SU-DHL-6 (cell line): ENCODE measurements around the gene ETF1.

ENCODE experiments used
- H2AFZ ChIP-seq: fragments of 200-600 bp; sonication (generic); 2 replicates; pipeline ENCODE4 v1.6.1; 2014; ENCODE audit warnings: low read depth, mild to moderate bottlenecking, moderate library complexity, mixed read lengths, antibody characterized with exemption, low read length; ENCODE audit not compliant: severe bottlenecking
- H3F3A ChIP-seq: fragments of 200-600 bp; shearing (Covaris generic); 2 replicates; pipeline ENCODE4 v1.6.0; 2016; ENCODE audit warnings: antibody characterized with exemption, mild to moderate bottlenecking; ENCODE audit not compliant: insufficient read depth
- H3K27ac ChIP-seq: fragments of 200-600 bp; sonication (generic); 2 replicates; pipeline ENCODE4 v1.5.1; 2016; ENCODE audit warnings: low read depth, mild to moderate bottlenecking, low read length, moderate library complexity, mixed read lengths
- H3K27me3 ChIP-seq: fragments of 200-600 bp; sonication (generic), shearing (Covaris generic); 2 replicates; pipeline ENCODE4 v1.6.0; 2014; ENCODE audit warnings: mild to moderate bottlenecking, low read length
- H3K36me3 ChIP-seq: fragments of 200-600 bp; sonication (generic); 2 replicates; pipeline ENCODE4 v1.6.1; 2014; ENCODE audit warnings: mild to moderate bottlenecking, low read length, mixed read lengths
- H3K4me2 ChIP-seq: fragments of 300-600, 200-600 bp; shearing (Covaris generic), sonication (generic); 2 replicates; pipeline ENCODE4 v1.6.0; 2014; ENCODE audit warnings: low read length, low read depth, mild to moderate bottlenecking; ENCODE audit not compliant: poor library complexity, severe bottlenecking
- H3K4me3 ChIP-seq: fragments of 200-600 bp; sonication (generic); 2 replicates; pipeline ENCODE4 v1.5.1; 2014; ENCODE audit warnings: antibody characterized with exemption, low read length, mild to moderate bottlenecking, mixed read lengths; ENCODE audit not compliant: insufficient read depth, poor library complexity, severe bottlenecking
- H3K79me2 ChIP-seq: fragments of 200-600 bp; sonication (generic); 2 replicates; pipeline ENCODE4 v1.6.1; 2014; ENCODE audit warnings: mild to moderate bottlenecking, low read length, moderate library complexity; ENCODE audit not compliant: insufficient read depth
- H3K9ac ChIP-seq: fragments of 200-600 bp; sonication (generic); 2 replicates; pipeline ENCODE4 v1.7.0; 2014; ENCODE audit warnings: mild to moderate bottlenecking, low read length
- H3K9me2 ChIP-seq: fragments of 200-600 bp; sonication (generic); replicated peaks from 2 replicates; pipeline ENCODE4 v1.6.1; 2014; ENCODE audit warnings: low read length; ENCODE audit not compliant: insufficient read depth
- H3K9me3 ChIP-seq: fragments of 200-600 bp; sonication (generic); 2 replicates; pipeline ENCODE4 v1.6.1; 2014; ENCODE audit warnings: low read length, mixed read lengths; ENCODE audit not compliant: insufficient read depth
- H4K20me1 ChIP-seq: fragments of 200-600 bp; sonication (generic); 2 replicates; pipeline ENCODE4 v1.6.1; 2014; ENCODE audit warnings: low read depth, mild to moderate bottlenecking, antibody characterized with exemption, low read length, moderate library complexity, mixed read lengths
- CTCF ChIP-seq: fragments of 200-600 bp; sonication (generic); IDR thresholded peaks from one replicate; pipeline ENCODE4 v1.5.1; 2017; ENCODE audit warnings: antibody characterized with exemption, mild to moderate bottlenecking, low read length, moderate library complexity; ENCODE audit not compliant: insufficient read depth, poor library complexity, severe bottlenecking
- EZH2phosphoT487 ChIP-seq: fragments of 200-600 bp; sonication (generic), shearing (Covaris generic); conservative IDR thresholded peaks from 2 replicates; pipeline ENCODE4 v1.6.1; 2018; ENCODE audit warnings: mild to moderate bottlenecking, antibody characterized with exemption, low read length, moderate library complexity, mixed read lengths

Gene ETF1

GRCh38 chr5:138568061-138568824, 25.2 kb upstream of the ETF1 start:
- Histone ChIP-seq H3K4me3 (no peak overlapping the region), H3K36me3 (peaks cover 52% of the 10 kb centered on the region), H2AFZ (no peak overlapping the region), H3K27me3 (no peaks in the 10 kb centered on the region), H3K9ac (no peak overlapping the region), H3K4me2 (no peak overlapping the region), H4K20me1 (peaks cover 15% of the 10 kb centered on the region; the same call in 1 of the 2 replicates), H3K9me2 (no peaks in the 10 kb centered on the region), H3K79me2 (peaks cover 85% of the 10 kb centered on the region), H3K9me3 (no peaks in the 10 kb centered on the region), H3F3A (no peaks in the 10 kb centered on the region), H3K27ac (no peak overlapping the region)
- TF ChIP-seq CTCF (no peak), EZH2phosphoT487 (no peak)

DNA sequence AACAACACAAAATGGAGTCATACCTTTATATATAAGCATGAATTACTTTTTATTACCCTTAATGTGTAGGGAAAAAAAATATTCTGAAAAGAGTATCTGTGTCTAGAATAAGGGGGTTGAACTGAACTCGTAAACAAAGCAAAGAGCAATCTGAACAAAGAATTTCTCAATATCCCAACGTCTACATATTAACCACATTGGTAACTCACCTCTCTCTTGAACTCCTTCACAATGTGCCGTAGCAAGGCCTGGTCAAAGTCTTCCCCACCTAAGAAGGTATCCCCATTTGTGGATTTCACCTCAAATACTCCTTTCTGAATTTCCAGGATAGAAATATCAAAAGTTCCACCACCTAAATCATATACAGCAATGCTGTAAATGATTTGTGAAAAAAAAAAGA, 23.8 kb upstream of the ETF1 start:
- Histone ChIP-seq H4K20me1 (peaks cover 15% of the 10 kb centered on the region; the same call in 1 of the 2 replicates), H3K36me3 (peaks cover 44% of the 10 kb centered on the region), H2AFZ (no peak overlapping the region), H3K9me3 (no peaks in the 10 kb centered on the region), H3F3A (no peaks in the 10 kb centered on the region), H3K9me2 (no peaks in the 10 kb centered on the region), H3K4me3 (no peak overlapping the region), H3K79me2 (peaks cover 82% of the 10 kb centered on the region), H3K27me3 (no peaks in the 10 kb centered on the region), H3K27ac (no peak overlapping the region), H3K4me2 (no peak overlapping the region), H3K9ac (no peak overlapping the region)
- TF ChIP-seq CTCF: no peak
- TF ChIP-seq EZH2phosphoT487: no peak

DNA sequence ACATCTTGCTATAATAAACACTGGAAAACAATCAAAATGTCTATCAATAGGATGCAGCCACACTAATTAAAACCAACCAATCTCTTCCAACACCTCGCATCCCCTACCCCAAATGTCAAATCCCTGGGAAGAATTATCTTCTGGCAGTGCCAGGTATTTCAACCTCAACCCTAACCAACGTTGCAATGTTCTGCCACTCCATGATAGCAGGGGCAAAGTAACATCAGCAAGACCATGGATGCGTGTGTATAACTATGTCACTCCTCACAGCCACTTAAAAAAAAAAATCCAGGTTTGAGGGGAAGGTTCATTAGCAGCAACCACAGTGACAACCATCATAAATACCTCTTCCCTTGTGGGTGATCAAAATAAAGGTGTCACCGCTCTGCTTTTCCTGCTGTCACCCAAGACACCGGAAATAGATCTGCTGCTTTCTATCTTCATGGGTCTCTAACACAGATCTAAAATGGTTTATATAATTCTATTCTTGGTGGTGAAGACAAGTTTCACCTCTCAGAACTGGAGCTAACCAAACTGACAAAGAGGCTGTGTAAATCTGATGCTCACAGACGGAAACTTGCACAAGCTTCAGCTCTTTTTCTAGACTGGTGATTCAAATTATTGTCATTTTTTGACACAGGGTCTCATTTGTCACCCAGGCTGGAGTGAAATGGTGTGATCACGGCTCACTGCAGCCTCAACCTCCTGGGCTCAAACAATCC, 22.2 kb upstream of the ETF1 start:
- Histone ChIP-seq H3K27me3 (no peaks in the 10 kb centered on the region), H3K36me3 (peaks cover 53% of the 10 kb centered on the region), H4K20me1 (peaks cover 15% of the 10 kb centered on the region; the same call in 1 of the 2 replicates), H3K9me2 (no peaks in the 10 kb centered on the region), H3K4me3 (no peak overlapping the region), H3F3A (no peaks in the 10 kb centered on the region), H2AFZ (no peak overlapping the region), H3K9me3 (no peaks in the 10 kb centered on the region), H3K9ac (no peak overlapping the region), H3K27ac (no peak overlapping the region), H3K79me2 (peaks cover 74% of the 10 kb centered on the region), H3K4me2 (no peak overlapping the region)
- TF ChIP-seq EZH2phosphoT487 (no peak), CTCF (no peak)
